BLaER1 (cell line): ENCODE measurements around the gene CPPED1.

Source experiments
- H3K27ac ChIP-seq: shearing (Covaris generic); formaldehyde crosslinking; 2 replicates; pipeline ENCODE4 v1.8.1; 2022
- H3K27me3 ChIP-seq: shearing (Covaris generic); formaldehyde crosslinking; 2 replicates; pipeline ENCODE4 v1.8.1; 2022
- H3K36me3 ChIP-seq: shearing (Covaris generic); formaldehyde crosslinking; 2 replicates; pipeline ENCODE4 v1.8.1; 2022
- H3K4me1 ChIP-seq: shearing (Covaris generic); formaldehyde crosslinking; 2 replicates; pipeline ENCODE4 v1.8.1; 2022
- H3K4me2 ChIP-seq: shearing (Covaris generic); formaldehyde crosslinking; 2 replicates; pipeline ENCODE4 v1.8.1; 2022
- H3K4me3 ChIP-seq: shearing (Covaris generic); formaldehyde crosslinking; 2 replicates; pipeline ENCODE4 v1.8.1; 2022
- H3K9ac ChIP-seq: shearing (Covaris generic); formaldehyde crosslinking; 2 replicates; pipeline ENCODE4 v1.8.1; 2022
- H3K9me3 ChIP-seq: shearing (Covaris generic); formaldehyde crosslinking; 2 replicates; pipeline ENCODE4 v1.8.1; 2022
- H4K20me1 ChIP-seq: shearing (Covaris generic); formaldehyde crosslinking; 2 replicates; pipeline ENCODE4 v1.8.1; 2022
- Cebpa-rat ChIP-seq: shearing (Covaris generic); IDR thresholded peaks from 2 replicates; pipeline ENCODE4 v1.8.1; 2022

Gene CPPED1

GRCh38 chr16:12625068-12625467 lies 178.6 kb downstream of the CPPED1 start:
- Histone ChIP-seq H3K4me2 (no peak overlapping the region), H3K9ac (no peak overlapping the region), H3K9me3 (no peaks in the 10 kb centered on the region), H3K4me3 (no peak overlapping the region), H3K4me1 (no peaks in the 10 kb centered on the region), H3K27me3 (no peaks in the 10 kb centered on the region), H3K36me3 (no peaks in the 10 kb centered on the region), H3K27ac (no peak overlapping the region), H4K20me1 (no peaks in the 10 kb centered on the region)
- no peak for TF ChIP-seq Cebpa-rat

GRCh38 chr16:12620150-12620549 lies 183.5 kb downstream of the CPPED1 start:
- H3K9ac ChIP-seq = no peak overlapping the region
- no peaks in the 10 kb centered on the region for H4K20me1 ChIP-seq
- no peak overlapping the region for H3K4me2 ChIP-seq
- no peaks in the 10 kb centered on the region for H3K36me3 ChIP-seq
- no peaks in the 10 kb centered on the region for H3K4me1 ChIP-seq
- no peak overlapping the region for H3K4me3 ChIP-seq
- TF ChIP-seq Cebpa-rat = no peak
- no peak overlapping the region for H3K27ac ChIP-seq
- H3K9me3 ChIP-seq = no peaks in the 10 kb centered on the region
- H3K27me3 ChIP-seq = no peaks in the 10 kb centered on the region

DNA sequence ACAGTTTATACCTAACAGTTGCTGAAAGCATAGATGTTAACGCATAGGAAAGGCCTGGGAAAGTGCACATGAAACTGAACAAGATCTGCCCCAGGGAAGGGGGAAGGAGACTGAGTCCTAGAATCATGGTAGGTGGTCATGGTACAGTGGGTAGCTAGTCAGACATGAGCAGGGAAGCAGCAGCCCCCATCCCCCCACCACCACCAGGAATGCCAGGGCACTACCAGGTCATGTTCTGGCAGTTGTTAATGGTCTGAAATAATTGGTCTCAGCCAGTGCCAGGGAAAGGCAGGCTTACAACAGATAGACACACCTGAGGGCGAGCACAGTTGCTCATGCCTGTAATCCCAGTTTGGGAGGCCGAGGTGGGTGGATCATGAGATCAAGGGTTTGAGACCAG lies 185.2 kb downstream of the CPPED1 start:
- H3K9ac ChIP-seq = no peak overlapping the region
- no peak overlapping the region for H3K4me3 ChIP-seq
- H3K36me3 ChIP-seq = no peaks in the 10 kb centered on the region
- no peak overlapping the region for H3K27ac ChIP-seq
- H3K4me2 ChIP-seq = no peak overlapping the region
- no peaks in the 10 kb centered on the region for H3K9me3 ChIP-seq
- no peaks in the 10 kb centered on the region for H4K20me1 ChIP-seq
- H3K27me3 ChIP-seq = no peaks in the 10 kb centered on the region
- H3K4me1 ChIP-seq = peaks cover 1% of the 10 kb centered on the region; the same call in 1 of the 2 replicates
- TF ChIP-seq Cebpa-rat = no peak

GRCh38 chr16:12617401-12617819 lies 186.3 kb downstream of the CPPED1 start:
- no peak for TF ChIP-seq Cebpa-rat
- no peak overlapping the region for H3K27ac ChIP-seq
- H3K4me3 ChIP-seq = no peak overlapping the region
- no peaks in the 10 kb centered on the region for H3K9me3 ChIP-seq
- no peaks in the 10 kb centered on the region for H3K36me3 ChIP-seq
- H4K20me1 ChIP-seq = no peaks in the 10 kb centered on the region
- no peak overlapping the region for H3K9ac ChIP-seq
- H3K27me3 ChIP-seq = no peaks in the 10 kb centered on the region
- H3K4me2 ChIP-seq = no peak overlapping the region
- peaks cover 5% of the 10 kb centered on the region; the same call in 1 of the 2 replicates for H3K4me1 ChIP-seq

DNA sequence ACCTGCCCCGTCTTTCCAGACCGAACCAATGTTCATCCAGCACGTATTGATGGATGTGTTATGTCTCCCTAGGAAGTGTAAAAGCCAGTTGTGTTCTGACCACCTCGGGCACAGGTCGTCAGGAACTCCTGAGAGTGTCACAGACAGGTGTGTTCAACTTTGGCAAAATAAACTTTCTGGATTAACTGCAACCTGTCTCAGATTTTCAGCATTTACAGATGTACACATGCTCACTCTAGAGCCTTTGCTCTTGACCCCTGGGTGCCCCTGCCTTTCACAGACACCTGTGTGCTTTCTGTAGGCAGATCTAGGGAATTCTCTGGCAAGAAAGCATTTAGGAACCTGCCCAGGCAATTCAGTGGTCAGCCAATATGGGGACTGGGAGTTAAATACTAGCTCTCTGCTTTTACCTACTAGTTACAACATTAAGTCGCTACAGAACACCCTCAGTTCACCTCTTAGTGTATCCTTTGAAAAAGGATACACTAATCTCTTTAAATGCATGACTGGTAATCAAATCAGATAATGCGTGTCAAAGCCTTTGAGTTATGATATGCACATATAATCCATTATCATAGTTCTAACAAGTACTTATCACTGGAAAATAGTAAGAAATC lies 188.9 kb downstream of the CPPED1 start:
- H3K27ac ChIP-seq = no peak overlapping the region
- H4K20me1 ChIP-seq = no peaks in the 10 kb centered on the region
- H3K4me3 ChIP-seq = no peak overlapping the region
- no peaks in the 10 kb centered on the region for H3K27me3 ChIP-seq
- TF ChIP-seq Cebpa-rat = no peak
- H3K4me2 ChIP-seq = no peak overlapping the region
- peaks cover 5% of the 10 kb centered on the region; the same call in 1 of the 2 replicates for H3K4me1 ChIP-seq
- H3K9ac ChIP-seq = no peak overlapping the region
- no peaks in the 10 kb centered on the region for H3K36me3 ChIP-seq
- no peaks in the 10 kb centered on the region for H3K9me3 ChIP-seq

DNA sequence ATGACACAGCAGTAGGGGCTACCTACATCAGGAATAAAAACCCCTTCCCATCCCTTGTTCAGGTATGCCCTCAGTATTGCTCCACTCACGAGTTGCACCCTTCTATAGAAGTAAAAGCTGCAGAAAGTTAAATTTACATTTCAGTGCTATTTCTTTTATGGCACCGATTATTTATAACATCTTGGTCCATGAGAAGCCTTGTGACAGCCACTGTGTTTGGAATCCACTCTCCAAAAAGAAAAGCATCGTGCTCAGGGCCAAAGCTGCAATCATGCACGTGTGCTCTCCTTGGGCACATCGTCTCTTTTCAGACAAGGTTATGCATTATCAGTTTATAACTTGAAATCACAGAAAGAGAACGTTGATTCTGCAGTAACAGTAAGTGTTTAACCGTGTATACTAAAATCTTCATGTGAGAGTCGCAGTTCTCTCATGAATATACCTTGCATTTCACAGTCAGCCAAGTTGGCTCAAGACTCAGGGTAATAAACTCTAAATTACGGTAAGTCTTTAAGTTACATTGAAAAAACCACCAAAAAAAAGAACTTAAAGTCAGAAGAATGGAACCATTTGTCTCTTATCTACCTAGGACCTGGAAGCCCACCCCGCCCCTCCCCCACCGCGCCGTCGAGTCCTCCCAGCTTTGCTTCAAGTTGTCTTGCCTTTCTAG lies 189.6 kb downstream of the CPPED1 start:
- Histone ChIP-seq H3K9me3 (peaks cover under 1% of the 10 kb centered on the region; the same call in 1 of the 2 replicates), H3K9ac (no peak overlapping the region), H3K27me3 (no peaks in the 10 kb centered on the region), H3K4me2 (no peak overlapping the region), H3K4me1 (peaks cover 5% of the 10 kb centered on the region; the same call in 1 of the 2 replicates), H3K4me3 (no peak overlapping the region), H4K20me1 (no peaks in the 10 kb centered on the region), H3K36me3 (no peaks in the 10 kb centered on the region), H3K27ac (no peak overlapping the region)
- TF ChIP-seq Cebpa-rat = no peak

DNA sequence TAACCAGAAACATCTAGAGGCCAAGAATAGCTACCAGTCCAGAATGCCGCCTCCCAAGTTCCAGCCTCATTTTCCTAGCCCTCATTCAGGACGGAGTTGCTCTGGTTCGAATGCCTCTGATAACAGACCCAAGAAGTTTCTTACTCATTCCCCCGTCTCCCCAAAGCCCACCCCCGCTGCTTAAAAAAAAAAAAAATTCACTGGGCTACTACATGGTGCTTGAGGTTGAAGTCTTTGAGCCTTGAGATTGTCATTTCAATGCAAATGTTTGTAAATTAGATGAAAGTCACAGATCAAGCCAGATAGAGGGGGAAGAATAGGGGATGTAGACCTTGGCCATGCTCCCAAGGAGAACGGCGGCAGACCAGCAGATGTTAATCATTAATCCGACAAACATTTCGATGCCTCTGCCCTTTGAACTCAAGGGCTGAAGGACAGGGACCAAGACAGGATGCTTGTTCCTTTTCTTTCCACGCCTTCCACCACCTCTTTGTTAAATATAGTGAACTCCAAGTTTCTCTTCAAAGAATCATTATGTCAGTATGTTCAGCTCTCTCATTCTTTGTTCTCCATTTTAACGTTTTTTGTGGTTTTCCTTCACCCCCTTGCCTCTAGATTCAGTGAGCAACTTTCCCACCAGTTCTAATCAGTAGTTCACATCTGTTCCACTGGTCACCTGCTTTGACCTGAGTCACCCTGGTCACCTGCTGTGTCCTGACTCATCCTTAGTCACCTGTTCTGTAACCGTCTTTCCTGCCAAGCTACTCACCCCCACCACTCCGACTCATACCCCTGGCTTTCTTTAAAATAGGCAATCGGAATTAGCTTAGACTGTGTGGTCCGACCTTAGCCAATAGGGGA lies 190.3 kb downstream of the CPPED1 start:
- Histone ChIP-seq H3K36me3 (no peaks in the 10 kb centered on the region), H3K4me1 (peaks cover 5% of the 10 kb centered on the region; the same call in 1 of the 2 replicates), H3K27me3 (no peaks in the 10 kb centered on the region), H3K9ac (no peak overlapping the region), H4K20me1 (no peaks in the 10 kb centered on the region), H3K27ac (no peak overlapping the region), H3K9me3 (peaks cover 8% of the 10 kb centered on the region), H3K4me2 (no peak overlapping the region), H3K4me3 (no peak overlapping the region)
- TF ChIP-seq Cebpa-rat = no peak

DNA sequence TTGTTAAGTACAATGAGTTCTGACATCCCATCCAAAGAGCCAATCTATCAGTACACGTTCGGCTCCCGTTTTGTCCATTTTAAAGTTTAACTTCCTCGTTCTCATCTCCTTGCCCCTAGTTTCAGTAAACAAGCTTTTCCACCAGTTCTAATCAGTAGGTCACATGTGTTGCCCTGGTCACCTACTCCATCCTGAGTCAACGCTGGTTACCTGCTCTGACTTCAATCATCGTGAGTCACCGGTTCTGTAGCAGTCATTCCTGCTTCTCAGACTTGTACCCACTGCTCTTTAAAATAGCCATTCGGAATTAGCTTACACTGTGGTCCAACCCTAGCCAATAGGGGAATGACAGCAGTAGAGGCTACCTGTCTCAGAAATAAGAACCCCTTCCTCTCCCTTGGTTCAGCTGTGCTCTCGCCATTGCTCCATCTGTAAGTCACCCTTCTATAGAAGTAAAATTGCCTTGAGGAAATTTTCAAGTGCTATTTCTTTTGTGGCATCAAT lies 191.0 kb downstream of the CPPED1 start:
- peaks cover 15% of the 10 kb centered on the region for H3K9me3 ChIP-seq
- no peak overlapping the region for H3K9ac ChIP-seq
- TF ChIP-seq Cebpa-rat = no peak
- H3K27me3 ChIP-seq = no peaks in the 10 kb centered on the region
- H3K4me2 ChIP-seq = no peak overlapping the region
- no peaks in the 10 kb centered on the region for H4K20me1 ChIP-seq
- no peak overlapping the region for H3K4me3 ChIP-seq
- no peaks in the 10 kb centered on the region for H3K36me3 ChIP-seq
- no peak overlapping the region for H3K27ac ChIP-seq
- H3K4me1 ChIP-seq = peaks cover 5% of the 10 kb centered on the region; the same call in 1 of the 2 replicates

DNA sequence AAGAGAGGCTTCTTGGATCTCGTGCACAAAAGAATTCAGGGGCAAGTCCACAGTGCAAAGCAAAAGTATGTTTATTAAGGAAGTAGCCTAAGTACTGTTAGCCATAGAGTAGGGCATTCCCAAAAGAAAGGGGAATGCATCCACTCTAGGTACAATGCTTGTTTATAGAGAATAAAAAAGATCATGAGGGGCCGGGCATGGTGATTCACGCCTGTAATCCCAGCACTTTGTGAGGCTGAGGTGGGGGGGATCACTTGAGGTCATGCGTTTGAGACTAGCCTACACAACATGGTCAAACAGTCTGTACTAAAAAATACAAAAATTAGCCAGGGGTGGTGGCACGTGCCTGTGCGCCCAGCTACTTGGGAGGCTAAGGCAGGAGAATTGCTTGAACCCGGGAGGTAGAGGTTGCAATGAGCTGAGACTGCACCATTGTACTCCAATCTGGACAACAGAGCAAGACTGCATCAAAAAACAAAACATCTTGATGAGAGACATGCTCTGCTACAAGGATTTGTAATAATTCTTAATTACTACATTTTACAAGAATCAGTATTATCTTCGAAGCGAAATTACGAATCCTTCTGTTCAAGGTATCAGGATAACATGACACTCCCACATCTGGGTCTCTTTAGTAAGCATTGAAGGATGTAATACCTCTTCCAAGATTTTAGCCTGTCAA lies 191.6 kb downstream of the CPPED1 start:
- Histone ChIP-seq H3K9me3 (peaks cover 15% of the 10 kb centered on the region), H4K20me1 (no peaks in the 10 kb centered on the region), H3K4me2 (no peak overlapping the region), H3K4me1 (peaks cover 5% of the 10 kb centered on the region; the same call in 1 of the 2 replicates), H3K36me3 (no peaks in the 10 kb centered on the region), H3K27ac (no peak overlapping the region), H3K27me3 (no peaks in the 10 kb centered on the region), H3K4me3 (no peak overlapping the region), H3K9ac (no peak overlapping the region)
- TF ChIP-seq Cebpa-rat = no peak
